ENCODE results near the gene AIG1. TPM values are rescaled to one million over a fixed set of nuclear protein-coding genes. Genes with fewer than 3 reads are reported as not detected.
"Not testable (repeated sequence)": the region's sequence is repeated elsewhere in the genome, so short reads cannot be mapped to it uniquely, and the experiment has no call there.

Gene AIG1
- total RNA-seq, 1 experiment from 2014 or later = 51.1 TPM

DNA sequence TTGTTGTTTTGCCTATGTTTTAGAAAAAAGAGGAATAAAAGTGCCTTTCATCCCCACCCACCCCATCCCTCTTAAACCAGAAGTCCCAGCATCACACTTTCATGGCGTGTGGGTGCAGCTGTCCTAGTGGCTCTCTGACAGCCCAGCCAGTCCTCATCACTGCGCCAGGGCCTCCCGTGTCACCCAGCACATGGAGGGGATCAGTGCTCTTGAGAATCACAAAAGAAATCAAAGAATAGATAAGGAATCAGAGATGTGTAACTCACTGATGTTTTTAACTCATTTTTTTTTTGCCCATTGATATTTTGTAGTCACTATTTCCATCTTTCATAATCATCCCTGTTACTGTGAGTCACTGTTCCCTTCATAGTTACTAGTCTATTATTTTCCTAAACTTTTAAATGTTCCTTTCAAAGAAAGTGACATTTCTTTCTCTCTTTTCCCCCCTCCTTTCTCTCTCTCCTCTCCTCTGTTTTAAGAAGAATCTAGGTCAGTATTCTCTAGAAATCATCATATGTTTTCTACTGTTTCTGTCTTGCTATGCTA is 78.6 kb downstream of the AIG1 start (continued):
- no peak for TF ChIP-seq YY1 (IDR thresholded peaks at IDR 0.05; ENCODE audit: extremely low read depth, insufficient replicate concordance, low read depth, low read length)
- no peak for TF ChIP-seq CEBPB (IDR thresholded peaks at IDR 0.05; ENCODE audit: low read depth)
- TF ChIP-seq SRF (IDR thresholded peaks at IDR 0.05; ENCODE audit: low read depth) = no peak
- no peak for TF ChIP-seq SIN3A (IDR thresholded peaks at IDR 0.05; ENCODE audit: low read depth)
- TF ChIP-seq POLR2AphosphoS5 (IDR thresholded peaks at IDR 0.05; ENCODE audit: low read depth, low read length) = no peak
- no peak for TF ChIP-seq ZBTB33 (IDR thresholded peaks at IDR 0.05; ENCODE audit: extremely low read depth, insufficient replicate concordance, low read length)

GRCh38 chr6:143139884-143140283 is 79.2 kb downstream of the AIG1 start:
- DNase-seq (ENCODE audit: low read depth, low spot score); POLR2A ChIA-PET; H3K79me2 ChIP-seq (ENCODE audit: insufficient read depth, low read length); RAD21 ChIA-PET (ENCODE audit: low non-redundant PET in 1 of 2, low total read pairs in 2 of 2, uncharacterized antibody in 2 of 2, unreplicated experiment in 2 of 2); H3K4me2 ChIP-seq (ENCODE audit: low read length); H2AFZ ChIP-seq (ENCODE audit: low read depth, low read length, poor library complexity, severe bottlenecking); ATAC-seq; H3K4me3 ChIP-seq (replicated peaks in 1 of 2; ENCODE audit: low read depth in 1 of 2, low read length in 2 of 2); CTCF ChIA-PET; H3K9me3 ChIP-seq (ENCODE audit: control insufficient read depth in 1 of 2, insufficient read depth in 1 of 2, low read depth in 1 of 2, low read length in 2 of 2); H3K36me3 ChIP-seq (ENCODE audit: control insufficient read depth in 1 of 2, insufficient read depth in 2 of 2, low read length in 2 of 2); H3K27ac ChIP-seq (ENCODE audit: low read depth, low read length); H3K27me3 ChIP-seq (ENCODE audit: insufficient read depth, low read length); H4K20me1 ChIP-seq (ENCODE audit: insufficient read depth); H3K9me2 ChIP-seq (ENCODE audit: insufficient read depth); H3K9ac ChIP-seq (ENCODE audit: low read length); BruUV-seq (replicated peaks); intact Hi-C loops (cut with micrococcal nuclease); H3K4me1 ChIP-seq (ENCODE audit: control insufficient read depth in 1 of 2, insufficient read depth in 2 of 2, low read length in 2 of 2): not testable (repeated sequence)
